ENCODE measurements around the gene SCARF2. TPM values are rescaled to one million over a fixed set of nuclear protein-coding genes. Genes with fewer than 3 reads are reported as not detected.
A peak's percentile ranks its signal among the peaks of the same experiment; 100 is the strongest.

Gene SCARF2
- total RNA-seq, 1 donor from 2014 or later, result 23.4 TPM

GRCh38 chr22:20440637-20441591, 3.3 kb upstream of the SCARF2 start:
- Mint-ChIP-seq H3K27me3 (ENCODE audit: low read depth) (peaks cover 17% of the 10 kb centered on the region), H3K4me3 (peak overlapping the region; percentile 44), H3K27ac (ENCODE audit: unreplicated experiment) (no peak overlapping the region), H3K9me3 (no peaks in the 10 kb centered on the region), H3K36me3 (ENCODE audit: low read depth) (peaks cover 5% of the 10 kb centered on the region), H3K4me1 (peaks cover 16% of the 10 kb centered on the region)
- DNase-seq (ENCODE audit: low read depth, low spot score), result no peak
- TF ChIP-seq, protein P1, sequence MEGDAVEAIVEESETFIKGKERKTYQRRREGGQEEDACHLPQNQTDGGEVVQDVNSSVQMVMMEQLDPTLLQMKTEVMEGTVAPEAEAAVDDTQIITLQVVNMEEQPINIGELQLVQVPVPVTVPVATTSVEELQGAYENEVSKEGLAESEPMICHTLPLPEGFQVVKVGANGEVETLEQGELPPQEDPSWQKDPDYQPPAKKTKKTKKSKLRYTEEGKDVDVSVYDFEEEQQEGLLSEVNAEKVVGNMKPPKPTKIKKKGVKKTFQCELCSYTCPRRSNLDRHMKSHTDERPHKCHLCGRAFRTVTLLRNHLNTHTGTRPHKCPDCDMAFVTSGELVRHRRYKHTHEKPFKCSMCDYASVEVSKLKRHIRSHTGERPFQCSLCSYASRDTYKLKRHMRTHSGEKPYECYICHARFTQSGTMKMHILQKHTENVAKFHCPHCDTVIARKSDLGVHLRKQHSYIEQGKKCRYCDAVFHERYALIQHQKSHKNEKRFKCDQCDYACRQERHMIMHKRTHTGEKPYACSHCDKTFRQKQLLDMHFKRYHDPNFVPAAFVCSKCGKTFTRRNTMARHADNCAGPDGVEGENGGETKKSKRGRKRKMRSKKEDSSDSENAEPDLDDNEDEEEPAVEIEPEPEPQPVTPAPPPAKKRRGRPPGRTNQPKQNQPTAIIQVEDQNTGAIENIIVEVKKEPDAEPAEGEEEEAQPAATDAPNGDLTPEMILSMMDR (conservative IDR thresholded peaks at IDR 0.05), result no peak

- no peak for DNase-seq (ENCODE audit: low read depth, low spot score)
- Mint-ChIP-seq H3K27me3 (ENCODE audit: low read depth) (peaks cover 26% of the 10 kb centered on the region), H3K4me3 (peak overlapping the region; percentile 80), H3K9me3 (no peaks in the 10 kb centered on the region), H3K27ac (ENCODE audit: unreplicated experiment) (no peak overlapping the region), H3K4me1 (peaks cover 25% of the 10 kb centered on the region), H3K36me3 (ENCODE audit: low read depth) (peaks cover 5% of the 10 kb centered on the region)
- TF ChIP-seq, protein P1 (conservative IDR thresholded peaks at IDR 0.05), result no peak
Observed at GRCh38 chr22:20439928-20440575, 2.4 kb upstream of the SCARF2 start.

GRCh38 chr22:20439556-20439927, 1.9 kb upstream of the SCARF2 start:
- Mint-ChIP-seq H3K9me3 (no peaks in the 10 kb centered on the region), H3K36me3 (ENCODE audit: low read depth) (peaks cover 5% of the 10 kb centered on the region), H3K4me1 (peaks cover 29% of the 10 kb centered on the region), H3K27ac (ENCODE audit: unreplicated experiment) (no peak overlapping the region), H3K4me3 (peak overlapping the region; percentile 80), H3K27me3 (ENCODE audit: low read depth) (peaks cover 31% of the 10 kb centered on the region)
- no peak for DNase-seq (ENCODE audit: low read depth, low spot score)
- TF ChIP-seq, protein P1 (conservative IDR thresholded peaks at IDR 0.05), result no peak

GRCh38 chr22:20438678-20439492, 1.3 kb upstream of the SCARF2 start:
- TF ChIP-seq, protein P1 (conservative IDR thresholded peaks at IDR 0.05), result no peak
- H3K4me1 Mint-ChIP-seq, result peaks cover 32% of the 10 kb centered on the region
- peaks cover 36% of the 10 kb centered on the region for H3K27me3 Mint-ChIP-seq (ENCODE audit: low read depth)
- no peak overlapping the region for H3K27ac Mint-ChIP-seq (ENCODE audit: unreplicated experiment)
- no peaks in the 10 kb centered on the region for H3K9me3 Mint-ChIP-seq
- peak overlapping the region; percentile 84 for H3K4me3 Mint-ChIP-seq
- no peak for DNase-seq (ENCODE audit: low read depth, low spot score)
- no peaks in the 10 kb centered on the region for H3K36me3 Mint-ChIP-seq (ENCODE audit: low read depth)

DNA sequence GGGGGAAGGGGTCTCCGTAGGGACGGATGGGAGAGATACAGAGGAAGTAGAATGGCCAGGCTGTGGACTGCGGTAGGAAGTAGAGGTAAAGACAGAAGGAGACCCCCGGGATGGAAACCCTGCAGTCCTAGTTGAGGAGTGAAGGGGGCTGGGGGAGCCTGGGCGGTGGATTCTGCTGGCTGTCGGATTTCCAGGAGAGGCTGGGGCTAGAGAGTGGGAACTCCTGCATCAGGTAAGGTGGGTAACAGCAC, 727 bp upstream of the SCARF2 start:
- TF ChIP-seq, protein P1 (conservative IDR thresholded peaks at IDR 0.05), result no peak
- Mint-ChIP-seq H3K27me3 (ENCODE audit: low read depth) (peaks cover 38% of the 10 kb centered on the region), H3K27ac (ENCODE audit: unreplicated experiment) (peak overlapping the region; percentile 62), H3K36me3 (ENCODE audit: low read depth) (no peaks in the 10 kb centered on the region), H3K4me3 (peak overlapping the region; percentile 84), H3K9me3 (no peaks in the 10 kb centered on the region), H3K4me1 (peaks cover 33% of the 10 kb centered on the region)
- no peak for DNase-seq (ENCODE audit: low read depth, low spot score)

Measured in neural crest cell (in vitro differentiated cells).